GM10248 (cell line): ENCODE measurements around the gene PLA2G6.

Source experiments
- CTCF ChIA-PET: fragments of 300-600 bp; sonication (Branson Sonifier 250); formaldehyde crosslinking; extraction: SDS; loops from one replicate; lab custom pipeline; 2021; ENCODE audit warnings: antibody characterized with exemption; lab: Yijun Ruan, JAX
- POLR2A ChIA-PET: fragments of 350-650 bp; sonication (Branson Sonifier 250); formaldehyde crosslinking; extraction: SDS; loops from one replicate; lab custom pipeline; 2020; ENCODE audit warnings: antibody characterized with exemption; lab: Yijun Ruan, JAX
- DNase-seq: peaks from one replicate; pipeline ENCODE4 v3.0.0; 2012; ENCODE audit errors: extremely low spot score
- TF ChIP-seq, protein P1 (sequence below): IDR thresholded peaks from 2 replicates; pipeline ENCODE4 v1.5.1; 2012; ENCODE audit warnings: mild to moderate bottlenecking, low read depth; ENCODE audit errors: extremely low read depth, missing control alignments, control extremely low read depth

PLA2G6 gene

DNA sequence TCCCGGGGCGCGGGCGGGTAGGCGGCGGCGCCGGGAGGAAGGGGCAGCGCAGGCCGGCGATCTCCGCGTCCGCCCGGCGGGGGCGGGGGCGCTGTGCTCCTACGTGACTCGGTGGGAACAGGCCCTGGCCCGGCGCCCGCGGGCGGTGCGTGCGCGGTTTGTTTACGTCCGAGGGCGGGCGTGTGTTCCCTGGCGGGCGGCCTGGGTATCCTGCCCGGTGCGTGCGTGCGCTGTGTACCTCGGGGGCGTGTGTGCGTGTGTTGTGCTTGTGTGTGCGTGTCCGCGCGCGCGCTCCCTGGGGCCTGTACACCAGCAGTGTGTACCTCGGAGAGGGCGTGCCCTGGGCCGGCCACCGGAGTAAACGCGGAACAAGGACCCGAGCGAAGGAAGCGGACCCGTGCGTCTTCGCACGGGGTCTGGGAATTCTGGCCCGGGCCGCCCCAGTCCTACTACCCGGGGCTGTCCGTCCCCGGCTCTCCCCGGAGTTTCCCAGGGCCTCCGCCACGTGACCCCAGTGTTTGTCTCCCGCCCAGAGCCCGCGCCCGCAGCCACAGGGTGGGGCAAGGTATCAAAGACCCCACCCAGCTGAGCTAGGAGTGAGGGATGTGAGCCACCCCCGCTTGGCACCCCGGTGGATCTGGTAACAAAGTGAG lies 20.9 kb upstream of the PLA2G6 start:
- ChIA-PET CTCF (interaction anchor here (1.0 to 2.2 kb wide), 4 partner anchors 10 to 87 kb away, joined by 3 to 5 read pairs (median 4); no protein-coding TSS in a partner anchor), POLR2A (interaction anchor here (0.5 to 1.4 kb wide), 2 partner anchors 19 to 21 kb away, joined by 3 to 5 read pairs; partner anchors contain the start of gene PLA2G6)
- TF ChIP-seq, protein P1, sequence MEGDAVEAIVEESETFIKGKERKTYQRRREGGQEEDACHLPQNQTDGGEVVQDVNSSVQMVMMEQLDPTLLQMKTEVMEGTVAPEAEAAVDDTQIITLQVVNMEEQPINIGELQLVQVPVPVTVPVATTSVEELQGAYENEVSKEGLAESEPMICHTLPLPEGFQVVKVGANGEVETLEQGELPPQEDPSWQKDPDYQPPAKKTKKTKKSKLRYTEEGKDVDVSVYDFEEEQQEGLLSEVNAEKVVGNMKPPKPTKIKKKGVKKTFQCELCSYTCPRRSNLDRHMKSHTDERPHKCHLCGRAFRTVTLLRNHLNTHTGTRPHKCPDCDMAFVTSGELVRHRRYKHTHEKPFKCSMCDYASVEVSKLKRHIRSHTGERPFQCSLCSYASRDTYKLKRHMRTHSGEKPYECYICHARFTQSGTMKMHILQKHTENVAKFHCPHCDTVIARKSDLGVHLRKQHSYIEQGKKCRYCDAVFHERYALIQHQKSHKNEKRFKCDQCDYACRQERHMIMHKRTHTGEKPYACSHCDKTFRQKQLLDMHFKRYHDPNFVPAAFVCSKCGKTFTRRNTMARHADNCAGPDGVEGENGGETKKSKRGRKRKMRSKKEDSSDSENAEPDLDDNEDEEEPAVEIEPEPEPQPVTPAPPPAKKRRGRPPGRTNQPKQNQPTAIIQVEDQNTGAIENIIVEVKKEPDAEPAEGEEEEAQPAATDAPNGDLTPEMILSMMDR: no peak
- DNase-seq: no peak

- TF ChIP-seq, protein P1: no peak
- peak; percentile 97 for DNase-seq
- CTCF ChIA-PET: interaction anchor here (1.2 to 1.7 kb wide), 3 partner anchors 10 to 20 kb away, joined by 3 to 4 read pairs (median 3); partner anchors contain the start of gene PLA2G6
- POLR2A ChIA-PET: interaction anchor here (1.4 kb wide), 1 partner anchor 20 kb away, joined by 5 read pairs; the partner anchor contains the start of gene PLA2G6
These were observed 20.2 kb upstream of the PLA2G6 start, which contains the start of gene MAFF for GRCh38 chr22:38201711-38202436. MAFF (plus strand) TSS chr22:38201994; CDS start chr22:38213854, 11,860 bp downstream.

GRCh38 chr22:38201371-38201710 lies 19.7 kb upstream of the PLA2G6 start:
- TF ChIP-seq, protein P1: no peak
- POLR2A ChIA-PET: interaction anchor here (1.4 kb wide), 1 partner anchor 20 kb away, joined by 5 read pairs; the partner anchor contains the start of gene PLA2G6
- DNase-seq: no peak
- CTCF ChIA-PET: interaction anchor here (1.2 to 1.7 kb wide), 3 partner anchors 10 to 20 kb away, joined by 3 to 4 read pairs (median 3); partner anchors contain the start of gene PLA2G6

DNA sequence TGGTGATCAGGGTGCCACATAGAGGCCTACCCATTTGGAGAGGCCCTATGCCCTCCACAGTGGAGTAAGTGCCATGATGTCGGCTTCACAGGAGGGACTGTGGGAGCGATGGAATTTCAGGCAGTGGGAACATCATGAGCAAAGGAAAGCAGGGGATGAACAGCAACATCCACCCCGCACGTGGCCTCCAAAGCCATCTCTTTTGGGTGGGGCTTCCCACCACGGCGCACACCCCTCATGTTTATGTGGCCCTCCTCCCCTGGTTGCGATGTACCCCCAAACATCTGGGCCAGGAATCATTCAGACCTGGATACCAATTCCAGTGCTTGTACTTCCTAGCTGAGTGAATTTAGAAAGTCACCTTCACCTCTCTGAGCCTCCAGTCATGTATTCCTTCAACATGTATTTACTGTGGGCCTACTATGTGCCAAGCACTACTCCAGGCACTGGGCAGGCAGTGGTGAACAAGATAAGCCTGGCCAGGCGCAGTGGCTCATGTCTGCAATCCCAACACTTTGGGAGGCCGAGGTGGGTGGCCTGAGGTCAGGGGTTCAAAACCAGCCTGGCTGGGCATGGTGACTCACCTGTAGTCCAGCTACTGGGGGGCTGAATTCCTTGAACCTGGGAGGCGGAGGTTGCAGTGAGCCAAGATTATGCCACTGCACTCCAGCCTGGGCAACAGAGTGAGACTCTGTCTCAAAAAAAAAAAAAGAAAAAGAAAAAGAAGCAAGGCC lies 18.4 kb upstream of the PLA2G6 start:
- CTCF ChIA-PET: interaction anchor here (1.5 kb wide), 2 partner anchors 14 to 15 kb away, joined by 3 to 4 read pairs; no protein-coding TSS in a partner anchor
- TF ChIP-seq, protein P1: no peak
- DNase-seq: no peak
- POLR2A ChIA-PET: no interaction called here

GRCh38 chr22:38196791-38197419 lies 15.3 kb upstream of the PLA2G6 start:
- POLR2A ChIA-PET: no interaction called here
- TF ChIP-seq, protein P1: no peak
- no peak for DNase-seq
- CTCF ChIA-PET: no interaction called here
